ENCODE results near the gene AUTS2.

DNA sequence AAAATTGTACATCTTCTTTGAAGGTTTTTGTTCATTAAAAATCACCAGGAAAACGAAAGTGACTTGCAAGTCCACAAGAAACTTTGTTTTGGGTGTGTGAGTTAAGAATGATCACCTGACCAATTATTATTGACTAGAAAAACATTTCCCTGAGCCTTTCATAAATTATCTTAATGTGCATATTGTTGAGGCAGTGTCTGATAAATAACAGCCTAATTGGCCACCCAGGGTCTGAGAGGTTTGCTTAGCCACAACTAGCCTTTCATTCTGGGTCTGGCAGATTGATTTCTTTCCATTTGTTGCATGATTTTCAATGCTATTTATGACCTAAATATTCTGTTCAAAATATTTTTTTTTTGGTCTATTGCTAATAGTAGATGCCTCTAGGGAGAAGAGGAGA lies 152.8 kb downstream of the AUTS2 start:
- TF ChIP-seq EZH2phosphoT487 (IDR thresholded peaks at IDR 0.05; ENCODE audit: insufficient read depth, low read depth) = no peak
- no peak for TF ChIP-seq EZH2 (IDR thresholded peaks at IDR 0.05; ENCODE audit: insufficient read depth, poor library complexity, severe bottlenecking)

Data from GM23248 (cell line).